HCT116 (cell line): ENCODE data around the gene ARHGEF11. TPM values are rescaled to one million over a fixed set of nuclear protein-coding genes. Genes with fewer than 3 reads are reported as not detected.

ENCODE experiments used
- ATAC-seq: fragments of 200-7000 bp; cut with Tn5 transposase; 2 replicates; pipeline ENCODE4 v1.9.1; 2020; ENCODE audit warnings: mild to moderate bottlenecking, moderate library complexity
- BruUV-seq: library from RNA; stranded (reverse); fragments of 400-500 nt; replicated peaks from 2 replicates; lab custom pipeline; 2021; lab: Mats Ljungman, UMichigan
- CTCF ChIA-PET: fragments of 300-600 bp; sonication (Branson Sonifier 250); formaldehyde crosslinking; loops from one replicate; lab custom pipeline; 2021; ENCODE audit warnings: antibody characterized with exemption; lab: Charles Lee
- POLR2A ChIA-PET: fragments of 300-600, 350-600 bp; sonication (Branson Sonifier 250); formaldehyde crosslinking; loops from one replicate; lab custom pipeline; 2021; ENCODE audit warnings: antibody characterized with exemption; lab: Charles Lee
- RAD21 ChIA-PET, 2 experiments: fragments of 300-600 bp; sonication (Branson Sonifier 250); formaldehyde crosslinking; loops; one replicate each; lab custom pipeline; 2023; ENCODE audit warnings: low total read pairs in 2 of 2; ENCODE audit not compliant: uncharacterized antibody in 2 of 2, unreplicated experiment in 2 of 2, low non-redundant PET in 1 of 2; lab: Charles Lee
- DNase-seq: peaks from one replicate; pipeline ENCODE4 v3.0.0-alpha.2; 2010; ENCODE audit warnings: low read depth, low spot score
- H2AFZ ChIP-seq: fragments of 200-600 bp; shearing (Covaris generic), sonication (generic); 2 replicates; pipeline ENCODE4 v1.6.1; 2017; ENCODE audit warnings: low read depth, mixed run types, mixed read lengths, antibody characterized with exemption, low read length; ENCODE audit not compliant: poor library complexity, severe bottlenecking
- H3K27ac ChIP-seq: 2 replicates; pipeline ENCODE4 v1.5.1; 2012; ENCODE audit warnings: low read depth, low read length
- H3K27me3 ChIP-seq: fragments of 200-600 bp; sonication (generic); 2 replicates; pipeline ENCODE4 v1.6.1; 2016; ENCODE audit warnings: mixed run types, low read length, mixed read lengths; ENCODE audit not compliant: insufficient read depth
- H3K36me3 ChIP-seq, 2 experiments: fragments of 200-500 bp in 1 of 2; fragments of 200-600 bp in 1 of 2; sonication (Bioruptor generic) in 1 of 2; sonication (generic) in 1 of 2; 2 replicates each; pipeline versions ENCODE4 v1.5.1 to v1.6.1; 2014 to 2016; ENCODE audit warnings: low read length in 2 of 2, inconsistent platforms in 1 of 2, mixed read lengths in 1 of 2, mixed run types in 1 of 2; ENCODE audit not compliant: insufficient read depth in 2 of 2, control insufficient read depth in 1 of 2
- H3K4me1 ChIP-seq, 2 experiments: fragments of 200-600 bp in 1 of 2; sonication (generic) in 1 of 2; 2 replicates each; pipeline versions ENCODE4 v1.5.1 to v1.6.1; 2012 to 2017; ENCODE audit warnings: low read length in 2 of 2, inconsistent platforms in 1 of 2, mild to moderate bottlenecking in 1 of 2, mixed read lengths in 1 of 2, mixed run types in 1 of 2, moderate library complexity in 1 of 2; ENCODE audit not compliant: insufficient read depth in 2 of 2, control insufficient read depth in 1 of 2
- H3K4me2 ChIP-seq: fragments of 200-600 bp; sonication (generic); 2 replicates; pipeline ENCODE4 v1.6.1; 2017; ENCODE audit warnings: mixed run types, low read length, mixed read lengths
- H3K4me3 ChIP-seq, 2 experiments: fragments of 200-600 bp in 1 of 2; sonication (generic) in 1 of 2; replicated peaks in 1 of 2; 2 replicates each; pipeline ENCODE4 v1.5.1; 2011 to 2016; ENCODE audit warnings: low read length in 2 of 2, control low read depth in 1 of 2, low read depth in 1 of 2, mild to moderate bottlenecking in 1 of 2, mixed read lengths in 1 of 2, mixed run types in 1 of 2
- H3K79me2 ChIP-seq: fragments of 200-600 bp; sonication (generic); 2 replicates; pipeline ENCODE4 v1.6.1; 2017; ENCODE audit warnings: mild to moderate bottlenecking, mixed run types, low read length, moderate library complexity, mixed read lengths; ENCODE audit not compliant: insufficient read depth
- H3K9ac ChIP-seq: fragments of 200-600 bp; sonication (generic); 2 replicates; pipeline ENCODE4 v1.6.1; 2016; ENCODE audit warnings: low read length, mixed read lengths
- H3K9me2 ChIP-seq: fragments of 200-600 bp; sonication (generic), shearing (Covaris generic); 2 replicates; pipeline ENCODE4 v1.6.1; 2017; ENCODE audit warnings: mixed run types, mild to moderate bottlenecking, moderate library complexity; ENCODE audit not compliant: insufficient read depth
- H3K9me3 ChIP-seq, 2 experiments: fragments of 200-500 bp in 1 of 2; fragments of 200-600 bp in 1 of 2; sonication (Bioruptor generic) in 1 of 2; sonication (generic) in 1 of 2; 2 replicates each; pipeline ENCODE4 v1.6.1; 2014 to 2017; ENCODE audit warnings: low read length in 2 of 2, mixed read lengths in 2 of 2, inconsistent platforms in 1 of 2, low read depth in 1 of 2, mild to moderate bottlenecking in 1 of 2, mixed run types in 1 of 2, moderate library complexity in 1 of 2; ENCODE audit not compliant: control insufficient read depth in 1 of 2, insufficient read depth in 1 of 2
- H4K20me1 ChIP-seq: fragments of 200-600 bp; sonication (generic), shearing (Covaris generic); 2 replicates; pipeline ENCODE4 v1.6.1; 2017; ENCODE audit warnings: mixed run types, mild to moderate bottlenecking, moderate library complexity; ENCODE audit not compliant: insufficient read depth
- ATF3 ChIP-seq: IDR thresholded peaks from 2 replicates; pipeline ENCODE4 v1.6.1; 2012
- EZH2 ChIP-seq: fragments of 200-600 bp; sonication (generic); IDR thresholded peaks from 2 replicates; pipeline ENCODE4 v1.6.1; 2017; ENCODE audit warnings: antibody characterized with exemption, mixed run types
- FOSL1 ChIP-seq: IDR thresholded peaks from 2 replicates; pipeline ENCODE4 v1.6.1; 2012; ENCODE audit warnings: low read depth
- JUND ChIP-seq: IDR thresholded peaks from 2 replicates; pipeline ENCODE4 v1.6.1; 2012
- POLR2AphosphoS5 ChIP-seq: IDR thresholded peaks from 2 replicates; pipeline ENCODE4 v1.6.1; 2011; ENCODE audit warnings: mild to moderate bottlenecking, low read depth, low read length, moderate library complexity
- RAD21 ChIP-seq: IDR thresholded peaks from 2 replicates; pipeline ENCODE4 v1.6.1; 2012; ENCODE audit warnings: low read depth, mild to moderate bottlenecking
- REST ChIP-seq: IDR thresholded peaks from 2 replicates; pipeline ENCODE4 v1.6.1; 2012; ENCODE audit warnings: low read depth
- YY1 ChIP-seq: IDR thresholded peaks from 2 replicates; pipeline ENCODE4 v1.6.1; 2011; ENCODE audit warnings: low read length, low read depth, moderate library complexity, mild to moderate bottlenecking; ENCODE audit not compliant: insufficient replicate concordance; ENCODE audit errors: extremely low read depth
- ZBTB33 ChIP-seq: IDR thresholded peaks from 2 replicates; pipeline ENCODE4 v1.6.1; 2011; ENCODE audit warnings: mild to moderate bottlenecking, low read length, moderate library complexity; ENCODE audit not compliant: insufficient replicate concordance; ENCODE audit errors: extremely low read depth
- ZFX ChIP-seq: fragments of 450-650 bp; IDR thresholded peaks from 2 replicates; pipeline ENCODE4 v1.6.1; 2017
- intact Hi-C: fragments of 100-400 bp; cut with micrococcal nuclease; formaldehyde crosslinking; loops from 2 replicates; pipeline ENCODE4 v1.10.0; 2022
- total RNA-seq: library from RNA; stranded (reverse); gene quantifications from one replicate; pipeline ENCODE4 v1.2.1, GENCODE V29; 2021; ENCODE audit not compliant: unreplicated experiment

Gene ARHGEF11
- total RNA-seq, 1 experiment from 2014 or later: 28.9 TPM

- TF ChIP-seq ZFX (no peak), YY1 (no peak), RAD21 (no peak)
- TF ChIP-seq, all 23 proteins: peak for 0
- Histone ChIP-seq H3K4me2 (0 out of 2 replicates have a peak overlapping the region, but pooled peaks have one; percentile 43), H3K27me3 (peaks cover 20% of the 10 kb centered on the region; the same call in 1 of the 2 replicates), H4K20me1 (no peaks in the 10 kb centered on the region), H3K79me2 (no peaks in the 10 kb centered on the region), H3K4me3 (no peak overlapping the region), H3K36me3 (0 out of 4 replicates have a peak, but pooled peaks cover 0 to 2% of the 10 kb centered on the region in 2 experiments), H3K9me2 (no peaks in the 10 kb centered on the region), H3K9me3 (no peaks in the 10 kb centered on the region), H2AFZ (no peak overlapping the region), H3K9ac (no peak overlapping the region), H3K27ac (no peak overlapping the region), H3K4me1 (peaks cover 21 to 36% of the 10 kb centered on the region in 2 experiments)
- RAD21 ChIA-PET: no interaction called here
- BruUV-seq: no TSS peak
- ATAC-seq (no peak), DNase-seq (no peak)
- intact Hi-C loops: loop anchor here (10.0 kb wide), 1 partner anchor 296 kb away; no protein-coding TSS in a partner anchor
- POLR2A ChIA-PET: no interaction called here
- CTCF ChIA-PET: interaction anchor here (2.2 kb wide), 1 partner anchor 27 kb away, joined by 9 read pairs; no protein-coding TSS in a partner anchor
These were observed 124.5 kb downstream of the ARHGEF11 start for GRCh38 chr1:156921053-156921529.

- H2AFZ ChIP-seq: no peak within 1 kb of the TSS
- H3K9me3 ChIP-seq: no peaks in the 10 kb centered on the region
- CTCF ChIA-PET: interaction anchor here (0.6 to 2.2 kb wide), 6 partner anchors 10 to 207 kb away, joined by 3 to 9 read pairs (median 4); no protein-coding TSS in a partner anchor
- ATAC-seq (peak; percentile 97), DNase-seq (peak; percentile 49)
- H3K36me3 ChIP-seq: 0 out of 4 replicates have a peak, but pooled peaks cover 2 to 5% of the 10 kb centered on the region in 2 experiments
- peaks cover 20% of the 10 kb centered on the region; the same call in 1 of the 2 replicates for H3K27me3 ChIP-seq
- H3K4me3 ChIP-seq: no peak within 1 kb of the TSS
- peak within 1 kb of the TSS; percentile 6; the same call in 1 of the 2 replicates for H3K9ac ChIP-seq
- peaks cover 15 to 30% of the 10 kb centered on the region in 2 experiments for H3K4me1 ChIP-seq
- BruUV-seq: no TSS peak
- no peaks in the 10 kb centered on the region for H3K79me2 ChIP-seq
- peak within 1 kb of the TSS; percentile 27; the same call in 1 of the 2 replicates for H3K27ac ChIP-seq
- RAD21 ChIA-PET: interaction anchor here in 1 of 2 experiments (1.0 kb wide), 1 partner anchor 28 kb away, joined by 3 read pairs; no protein-coding TSS in a partner anchor
- no peaks in the 10 kb centered on the region for H3K9me2 ChIP-seq
- POLR2A ChIA-PET: no interaction called here
- intact Hi-C loops: loop anchor here (10.0 kb wide), 1 partner anchor 296 kb away; no protein-coding TSS in a partner anchor
- no peaks in the 10 kb centered on the region for H4K20me1 ChIP-seq
- peak within 1 kb of the TSS; percentile 43 for H3K4me2 ChIP-seq
- TF ChIP-seq ZBTB33 (no peak), REST (no peak), EZH2 (no peak), RAD21 (peak; percentile 97), YY1 (no peak), ATF3 (no peak), POLR2AphosphoS5 (no peak), JUND (no peak), FOSL1 (no peak)
These were observed 125.1 kb downstream of the ARHGEF11 start, which contains the start of gene LRRC71 for GRCh38 chr1:156920233-156921052. Gene LRRC71 (plus strand): TSS chr1:156920632. CDS start chr1:156920804, 172 bp downstream.
